ENCODE results near the gene MED29. TPM values are rescaled to one million over a fixed set of nuclear protein-coding genes. Genes with fewer than 3 reads are reported as not detected.

MED29 gene
- total RNA-seq, 1 experiment from 2014 or later: 739 TPM

- Histone ChIP-seq H3K4me3 (ENCODE audit: low read depth in 2 of 2, low read length in 2 of 2) (peak overlapping the region; percentile 0 to 24; a peak in 3 of 4 replicates), H3K4me1 (ENCODE audit: control insufficient read depth, insufficient read depth, low read length) (peaks cover 85% of the 10 kb centered on the region), H3K9me3 (ENCODE audit: control insufficient read depth, insufficient read depth, low read depth, low read length) (no peaks in the 10 kb centered on the region), H3K27ac (ENCODE audit: low read length) (peak overlapping the region; percentile 86), H3K27me3 (ENCODE audit: control insufficient read depth, insufficient read depth, low read length) (no peaks in the 10 kb centered on the region), H3K36me3 (ENCODE audit: control insufficient read depth, insufficient read depth, low read length) (peaks cover 27% of the 10 kb centered on the region)
- BruUV-seq (replicated peaks): no TSS peak
- DNase-seq (ENCODE audit: low read depth, low spot score) (peak; percentile 100), ATAC-seq (peak; percentile 67)
- ChIA-PET CTCF (interaction anchor here (0.5 to 7.9 kb wide), 12 partner anchors 9 to 682 kb away, joined by 3 to 147 read pairs (median 6); partner anchors contain the start of gene PLEKHG2), POLR2A (interaction anchor here (0.5 to 5.9 kb wide), 33 partner anchors 7 to 1032 kb away, joined by 3 to 524 read pairs (median 8); partner anchors contain the start of genes DYRK1B, EID2B, MED29 and PAF1)
- no peak for TF ChIP-seq REST (IDR thresholded peaks at IDR 0.05; ENCODE audit: insufficient read depth in 1 of 2, low read depth in 2 of 2, low read length in 1 of 2)
- TF ChIP-seq CTCF (IDR thresholded peaks at IDR 0.05): no peak
- no peak for TF ChIP-seq POLR2AphosphoS5 (IDR thresholded peaks at IDR 0.05; ENCODE audit: low read depth, low read length)
- TF ChIP-seq SIN3A (IDR thresholded peaks at IDR 0.05; ENCODE audit: borderline replicate concordance, insufficient read depth, low read depth, low read length): no peak
- TF ChIP-seq TCF7L2 (IDR thresholded peaks at IDR 0.05; ENCODE audit: low read depth, low read length): no peak
- in situ Hi-C loops (cut with HindIII; ENCODE audit: low pct_unique_long_range_greater_than_20kb, low sequenced_read_pairs) (no loop called here), intact Hi-C loops (cut with micrococcal nuclease; ENCODE audit: unreplicated experiment) (loop anchor here (1.0 kb wide), 1 partner anchor 19 kb away; the partner anchor contains the start of gene PLEKHG2)
Observed at GRCh38 chr19:39430675-39431593, 39.8 kb downstream of the MED29 start.

GRCh38 chr19:39432677-39433025 is 41.5 kb downstream of the MED29 start:
- intact Hi-C loops (cut with micrococcal nuclease; ENCODE audit: unreplicated experiment) (no loop called here), in situ Hi-C loops (cut with HindIII; ENCODE audit: low pct_unique_long_range_greater_than_20kb, low sequenced_read_pairs) (no loop called here)
- Histone ChIP-seq H3K27ac (ENCODE audit: low read length) (peak overlapping the region; percentile 84), H3K36me3 (ENCODE audit: control insufficient read depth, insufficient read depth, low read length) (peaks cover 27% of the 10 kb centered on the region), H3K27me3 (ENCODE audit: control insufficient read depth, insufficient read depth, low read length) (no peaks in the 10 kb centered on the region), H3K4me3 (ENCODE audit: low read depth in 2 of 2, low read length in 2 of 2) (peak overlapping the region in 1 of 2 experiments; percentile 58; a peak in 2 of 4 replicates), H3K9me3 (ENCODE audit: control insufficient read depth, insufficient read depth, low read depth, low read length) (no peaks in the 10 kb centered on the region), H3K4me1 (ENCODE audit: control insufficient read depth, insufficient read depth, low read length) (peaks cover 83% of the 10 kb centered on the region)
- ATAC-seq (no peak), DNase-seq (ENCODE audit: low read depth, low spot score) (no peak)
- no TSS peak for BruUV-seq (replicated peaks)
- ChIA-PET POLR2A (interaction anchor here (0.5 to 5.9 kb wide), 26 partner anchors 8 to 786 kb away, joined by 3 to 524 read pairs (median 4); partner anchors contain the start of genes PLEKHG2, SUPT5H, TIMM50 and TTC9B), CTCF (interaction anchor here (0.6 to 2.6 kb wide), 6 partner anchors 8 to 402 kb away, joined by 3 to 14 read pairs (median 6); partner anchors contain the start of genes PLEKHG2 and SAMD4B)
- TF ChIP-seq TCF7L2 (IDR thresholded peaks at IDR 0.05; ENCODE audit: low read depth, low read length): no peak
- no peak for TF ChIP-seq POLR2AphosphoS5 (IDR thresholded peaks at IDR 0.05; ENCODE audit: low read depth, low read length)
- TF ChIP-seq REST (IDR thresholded peaks at IDR 0.05; ENCODE audit: insufficient read depth in 1 of 2, low read depth in 2 of 2, low read length in 1 of 2): no peak
- TF ChIP-seq SIN3A (IDR thresholded peaks at IDR 0.05; ENCODE audit: borderline replicate concordance, insufficient read depth, low read depth, low read length): no peak
- no peak for TF ChIP-seq CTCF (IDR thresholded peaks at IDR 0.05)
